Liver (tissue), 3 donors: Measurements from ENCODE around the gene PRG2.

ENCODE experiments used
- EGR1 ChIP-seq, 2 donors: IDR thresholded peaks; 2 replicates each; pipeline ENCODE4 v1.6.1; 2016 to 2018; ENCODE audit warnings: antibody characterized with exemption in 2 of 2, low read depth in 2 of 2
- GABPA ChIP-seq, 2 donors: IDR thresholded peaks in 1 of 2; conservative IDR thresholded peaks in 1 of 2; 2 replicates each; pipeline ENCODE4 v1.6.1; 2016; ENCODE audit warnings: antibody characterized with exemption in 2 of 2, mild to moderate bottlenecking in 1 of 2, moderate library complexity in 1 of 2
- JUND ChIP-seq, 2 donors: IDR thresholded peaks; 2 replicates each; pipeline ENCODE4 v1.6.1; 2016; ENCODE audit warnings: antibody characterized with exemption in 2 of 2
- MAX ChIP-seq: IDR thresholded peaks from 2 replicates; pipeline ENCODE4 v1.6.1; 2016; ENCODE audit warnings: antibody characterized with exemption
- RXRA ChIP-seq, 2 donors: IDR thresholded peaks; 2 replicates each; pipeline ENCODE4 v1.6.1; 2017 to 2018; ENCODE audit warnings: antibody characterized with exemption in 2 of 2, mild to moderate bottlenecking in 1 of 2
- SP1 ChIP-seq: IDR thresholded peaks from 2 replicates; pipeline ENCODE4 v1.6.1; 2018; ENCODE audit warnings: antibody characterized with exemption, mild to moderate bottlenecking
- TAF1 ChIP-seq: conservative IDR thresholded peaks from 2 replicates; pipeline ENCODE4 v1.6.1; 2016; ENCODE audit warnings: antibody characterized with exemption, mild to moderate bottlenecking
- ZBTB33 ChIP-seq: IDR thresholded peaks from 2 replicates; pipeline ENCODE4 v1.6.1; 2016; ENCODE audit warnings: antibody characterized with exemption
- TF ChIP-seq, protein P1 (sequence below): fragments of 150-350 bp; IDR thresholded peaks from 2 replicates; pipeline ENCODE4 v1.5.1; 2017; ENCODE audit warnings: improper control_type of control experiment, low read depth, low read length; ENCODE audit not compliant: missing input control
- donor health status: healthy.
- donor health status: healthy.

DNA sequence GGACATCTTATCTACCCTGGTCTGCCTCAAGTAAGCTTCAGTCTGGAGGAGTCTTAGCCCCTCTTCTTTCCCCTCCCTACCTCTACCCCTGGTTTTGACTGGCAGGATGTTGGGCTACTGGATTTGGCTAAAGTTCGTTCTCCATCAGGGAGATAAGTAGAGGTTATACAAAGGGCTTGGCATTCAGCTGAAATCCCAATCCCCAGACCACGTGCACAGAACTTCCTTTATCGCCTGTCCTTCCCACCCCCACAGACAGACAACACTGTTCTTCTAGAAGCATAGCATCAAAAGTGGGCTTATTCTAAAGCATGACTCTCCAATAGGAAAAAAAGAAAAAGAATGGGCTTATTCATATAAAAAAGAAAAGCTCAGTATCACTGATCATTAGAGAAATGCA, 17.3 kb downstream of the PRG2 start:
- TF ChIP-seq MAX (no peak), EGR1 (IDR thresholded peaks at IDR 0.05; ENCODE audit: low read depth in 2 of 2) (no peak), TAF1 (no peak), SP1 (no peak), ZBTB33 (no peak), GABPA (IDR thresholded peaks at IDR 0.05 in 1 of 2, conservative IDR thresholded peaks at IDR 0.05 in 1 of 2) (no peak), RXRA (IDR thresholded peaks at IDR 0.05) (no peak), JUND (IDR thresholded peaks at IDR 0.05) (no peak)
- TF ChIP-seq, protein P1, sequence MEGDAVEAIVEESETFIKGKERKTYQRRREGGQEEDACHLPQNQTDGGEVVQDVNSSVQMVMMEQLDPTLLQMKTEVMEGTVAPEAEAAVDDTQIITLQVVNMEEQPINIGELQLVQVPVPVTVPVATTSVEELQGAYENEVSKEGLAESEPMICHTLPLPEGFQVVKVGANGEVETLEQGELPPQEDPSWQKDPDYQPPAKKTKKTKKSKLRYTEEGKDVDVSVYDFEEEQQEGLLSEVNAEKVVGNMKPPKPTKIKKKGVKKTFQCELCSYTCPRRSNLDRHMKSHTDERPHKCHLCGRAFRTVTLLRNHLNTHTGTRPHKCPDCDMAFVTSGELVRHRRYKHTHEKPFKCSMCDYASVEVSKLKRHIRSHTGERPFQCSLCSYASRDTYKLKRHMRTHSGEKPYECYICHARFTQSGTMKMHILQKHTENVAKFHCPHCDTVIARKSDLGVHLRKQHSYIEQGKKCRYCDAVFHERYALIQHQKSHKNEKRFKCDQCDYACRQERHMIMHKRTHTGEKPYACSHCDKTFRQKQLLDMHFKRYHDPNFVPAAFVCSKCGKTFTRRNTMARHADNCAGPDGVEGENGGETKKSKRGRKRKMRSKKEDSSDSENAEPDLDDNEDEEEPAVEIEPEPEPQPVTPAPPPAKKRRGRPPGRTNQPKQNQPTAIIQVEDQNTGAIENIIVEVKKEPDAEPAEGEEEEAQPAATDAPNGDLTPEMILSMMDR, result no peak
